Measurements from ENCODE around the gene ERC2.

ERC2 gene

DNA sequence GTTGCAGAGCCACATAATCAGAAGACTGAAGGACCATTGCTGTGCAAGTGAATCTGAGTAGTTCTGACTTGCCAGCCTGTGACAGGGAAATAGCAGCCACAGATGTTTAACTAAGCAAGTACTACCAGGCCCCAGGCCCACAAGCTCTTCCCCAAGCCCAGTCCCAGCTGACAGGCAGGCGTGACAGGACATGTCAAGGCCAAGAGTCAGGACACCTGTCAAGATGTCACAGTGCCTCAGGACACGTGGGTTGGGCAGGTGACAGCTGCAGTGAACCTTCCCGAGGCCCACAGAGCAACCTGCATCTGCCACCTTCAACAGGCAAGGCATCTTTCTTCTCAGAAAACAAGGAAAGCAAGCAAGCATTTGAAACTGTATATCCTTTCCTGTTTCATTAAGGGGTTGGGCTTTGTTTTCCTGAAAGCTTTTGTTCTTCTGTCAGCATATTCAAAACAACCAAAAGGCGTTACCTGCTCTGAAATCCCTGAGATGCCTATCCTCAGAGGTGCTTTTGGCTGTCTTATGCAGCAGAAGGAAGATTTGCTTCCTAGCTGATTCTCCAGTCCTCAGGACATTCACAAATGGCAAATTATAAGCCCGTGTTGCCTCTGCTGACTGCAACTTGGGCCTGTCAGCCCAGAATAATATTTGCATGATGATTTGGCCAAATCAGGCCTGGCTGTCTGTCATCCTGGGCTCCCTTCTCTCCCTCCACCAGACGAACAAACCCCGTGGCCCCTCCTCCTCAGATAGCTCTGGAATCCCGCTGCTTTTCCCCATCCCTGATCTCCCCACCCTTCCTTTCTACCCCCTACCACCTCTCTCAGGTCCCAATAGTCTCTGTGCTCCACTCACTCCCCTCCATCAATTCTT is 809.3 kb downstream of the ERC2 start:
- no peak for DNase-seq

DNA sequence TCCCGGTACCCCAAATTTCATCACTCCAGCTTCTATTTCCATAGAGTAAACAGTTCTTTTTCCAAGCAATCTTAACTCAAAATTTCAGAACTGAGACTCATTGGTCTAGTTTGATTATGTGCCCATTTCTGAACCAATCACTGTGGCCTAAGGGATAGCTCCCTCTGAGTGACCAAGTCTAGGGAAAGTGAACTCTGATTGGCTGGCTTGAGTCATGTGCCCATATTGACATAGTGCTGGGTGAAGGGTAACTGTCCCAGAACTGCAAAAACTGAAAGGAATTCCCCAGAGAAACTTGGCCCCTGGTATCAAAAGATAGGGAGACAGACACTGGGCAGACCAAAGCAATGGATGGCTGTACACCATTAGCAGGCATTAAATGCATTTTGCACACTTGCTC is 810.0 kb downstream of the ERC2 start:
- no peak for DNase-seq

DNA sequence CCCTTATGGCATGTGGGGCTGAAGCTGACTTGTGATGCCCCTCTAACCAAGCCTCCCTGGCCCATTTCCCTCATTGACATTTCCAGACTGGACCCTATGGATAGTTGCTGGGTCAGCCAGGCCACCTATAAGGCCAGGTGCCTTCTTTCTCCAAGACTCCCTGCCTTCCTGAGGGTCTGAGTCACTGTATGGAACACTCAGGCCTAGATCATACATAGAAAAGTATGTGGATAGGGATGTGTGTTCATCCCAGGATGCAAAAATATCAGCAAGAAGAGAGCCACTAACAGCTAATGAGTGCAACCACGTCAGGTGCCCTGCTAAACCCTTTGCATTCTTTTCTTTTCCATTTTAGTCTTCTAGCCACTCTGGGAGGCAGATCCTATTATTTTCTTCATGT is 812.7 kb downstream of the ERC2 start:
- DNase-seq: no peak

DNA sequence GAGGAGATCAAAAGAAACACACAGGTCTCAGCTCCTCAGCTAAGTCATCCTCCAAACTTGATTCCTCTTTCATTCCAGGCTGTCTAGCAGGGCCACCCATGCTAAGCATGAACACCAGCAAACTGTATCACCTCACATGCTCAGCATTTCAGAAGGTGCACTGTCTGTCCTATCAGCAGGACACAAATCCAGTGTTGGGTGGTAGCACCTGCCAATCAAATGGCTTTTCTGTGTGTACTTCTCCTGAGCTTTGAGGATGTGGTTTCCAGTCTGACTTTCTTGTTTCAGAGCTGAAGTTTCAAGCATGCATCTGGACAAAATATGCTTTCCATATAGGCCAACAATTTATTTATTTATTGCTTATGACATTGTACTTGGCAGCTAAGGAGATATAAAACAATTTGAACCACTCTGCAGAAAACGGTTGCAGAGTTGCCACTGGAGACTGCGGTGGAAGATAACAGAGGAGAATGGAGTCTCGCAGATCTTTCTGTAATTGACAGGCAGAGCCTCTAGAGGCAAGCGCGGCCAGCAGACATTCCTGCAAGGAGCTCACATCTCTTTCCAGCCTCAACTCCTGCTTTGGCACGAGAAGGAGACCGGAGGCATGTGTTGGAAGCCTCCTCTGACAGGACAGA is 814.0 kb downstream of the ERC2 start:
- no peak for DNase-seq

DNA sequence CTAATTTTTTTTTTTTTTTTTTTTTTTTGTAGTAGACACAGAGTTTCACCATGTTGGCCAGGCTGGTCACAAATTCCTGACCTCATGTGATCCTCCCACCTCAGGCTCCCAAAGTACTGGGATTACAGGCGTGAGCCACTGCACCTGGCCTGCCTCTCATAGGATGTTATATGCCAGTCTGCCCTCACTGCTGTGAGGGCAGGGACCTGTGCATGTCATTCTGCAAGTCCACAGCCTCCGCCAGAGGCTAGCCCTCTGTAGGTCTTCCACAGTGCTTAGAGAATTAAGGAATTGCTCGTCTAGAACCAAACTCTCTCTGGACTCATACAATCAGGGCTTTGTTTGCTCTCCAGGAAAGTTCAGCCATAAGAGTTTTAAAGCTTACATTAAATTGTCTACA is 817.3 kb downstream of the ERC2 start:
- DNase-seq: no peak

DNA sequence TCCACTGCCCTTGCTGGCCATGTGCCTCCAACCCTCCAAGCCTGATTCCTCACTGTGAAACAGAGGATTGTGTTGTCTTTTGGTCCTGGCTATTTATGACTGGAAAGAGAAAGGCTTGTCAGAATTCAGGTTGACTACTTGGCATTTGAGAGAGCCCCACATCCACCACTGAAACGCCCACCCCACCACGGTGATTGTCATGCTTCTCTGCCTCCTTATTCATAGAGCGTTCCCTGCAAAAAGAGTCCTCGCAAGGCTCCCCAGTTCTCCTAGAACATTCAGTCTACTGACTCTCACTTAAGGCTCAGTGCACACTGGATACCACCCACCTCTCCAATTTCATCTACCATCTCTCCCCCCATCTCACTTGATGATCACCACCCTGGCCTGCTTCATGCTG is 818.3 kb downstream of the ERC2 start:
- peak in 4 of 56 donors; percentile 3 to 31 (median 6) for DNase-seq

DNA sequence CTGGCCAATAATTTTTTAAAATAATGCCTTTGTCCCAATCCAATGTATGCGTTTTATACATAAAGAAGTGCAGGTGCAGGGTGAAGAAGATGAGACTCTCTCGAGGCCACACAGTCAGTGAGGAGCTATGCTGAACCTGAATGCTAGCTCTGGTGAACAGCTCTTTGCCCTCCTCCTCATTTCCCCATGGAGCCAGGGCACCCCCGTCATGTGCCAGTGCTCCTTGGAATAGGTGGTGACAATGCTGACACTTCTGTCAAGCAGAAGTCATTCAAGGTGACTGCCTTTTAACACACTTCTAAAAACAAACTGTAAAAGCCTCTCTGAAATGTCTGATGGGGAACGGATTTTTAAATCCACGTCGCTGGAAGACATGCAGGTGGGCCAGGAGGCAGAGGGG is 818.7 kb downstream of the ERC2 start:
- no peak for DNase-seq

DNA sequence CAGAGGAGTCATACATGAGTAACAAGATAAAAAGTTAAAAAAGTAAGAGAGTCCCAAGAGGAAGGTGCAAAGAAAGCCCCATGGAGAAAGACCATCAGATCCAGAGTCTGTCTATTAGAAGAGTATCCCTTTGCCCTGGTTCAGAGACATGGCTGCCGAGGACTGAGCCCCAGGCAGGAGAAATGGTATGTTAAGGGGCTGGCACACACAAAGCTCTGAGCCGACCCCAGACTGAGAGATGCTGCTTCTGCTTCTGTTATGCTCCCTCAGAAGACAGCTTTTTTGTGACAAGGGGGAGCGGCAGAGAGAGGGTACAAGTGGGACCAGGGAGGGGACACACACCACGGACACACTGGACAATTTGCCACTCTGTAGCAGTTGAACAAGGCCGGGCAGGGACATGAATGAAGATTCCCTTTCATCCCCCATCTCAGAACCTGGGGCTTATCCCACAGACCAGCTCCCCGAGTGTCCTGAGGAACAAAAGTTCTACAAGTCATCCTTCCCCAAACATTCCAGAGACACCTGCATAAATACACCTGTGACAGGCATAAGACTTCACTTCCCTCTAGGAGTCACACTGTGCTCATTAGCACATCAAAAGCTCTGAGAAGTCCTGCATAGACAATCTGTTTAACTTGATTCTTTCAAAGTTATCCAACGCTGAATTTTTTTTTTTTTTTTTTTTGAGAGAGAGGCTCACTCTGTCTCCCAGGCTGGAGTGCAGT is 819.5 kb downstream of the ERC2 start:
- no peak for DNase-seq

DNA sequence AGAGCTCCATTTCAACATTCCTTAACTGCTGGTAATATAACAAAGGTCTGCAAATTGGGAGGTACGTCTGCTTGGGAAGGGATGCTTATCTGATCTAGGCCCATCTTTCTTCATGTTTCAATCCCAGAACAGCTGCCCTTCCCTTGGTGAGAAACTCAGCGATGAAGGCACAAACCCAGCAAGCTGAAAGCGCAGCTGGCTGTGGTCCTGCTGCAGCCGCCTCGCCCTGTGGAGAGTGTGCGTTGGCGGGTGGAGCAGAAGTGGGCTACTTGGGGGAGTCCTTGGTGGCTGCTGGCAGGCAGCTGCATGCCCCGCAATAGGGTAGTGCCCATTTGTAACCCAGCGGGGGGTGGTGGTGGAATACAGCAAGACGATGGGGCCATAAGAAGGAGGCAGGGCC is 820.6 kb downstream of the ERC2 start:
- no peak for DNase-seq

DNA sequence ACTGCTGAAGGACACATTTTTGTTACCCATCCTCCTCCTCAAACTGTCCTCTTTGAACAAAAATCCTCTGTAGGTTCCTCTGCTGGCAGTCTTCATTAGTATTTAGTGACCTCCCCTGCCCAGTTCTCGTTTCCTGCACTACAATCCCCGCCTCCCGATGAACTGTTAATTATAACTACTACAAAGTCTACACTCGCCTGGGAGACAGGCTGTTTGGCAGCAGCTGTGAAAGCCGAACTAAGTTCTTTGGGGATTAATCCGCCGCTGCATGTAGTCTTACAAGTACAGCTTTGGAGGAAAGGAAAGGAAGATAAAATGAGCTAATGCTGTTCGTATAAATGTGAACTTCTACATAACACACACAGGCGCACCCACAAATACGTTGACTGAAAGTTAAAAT is 821.2 kb downstream of the ERC2 start:
- no peak for DNase-seq

DNA sequence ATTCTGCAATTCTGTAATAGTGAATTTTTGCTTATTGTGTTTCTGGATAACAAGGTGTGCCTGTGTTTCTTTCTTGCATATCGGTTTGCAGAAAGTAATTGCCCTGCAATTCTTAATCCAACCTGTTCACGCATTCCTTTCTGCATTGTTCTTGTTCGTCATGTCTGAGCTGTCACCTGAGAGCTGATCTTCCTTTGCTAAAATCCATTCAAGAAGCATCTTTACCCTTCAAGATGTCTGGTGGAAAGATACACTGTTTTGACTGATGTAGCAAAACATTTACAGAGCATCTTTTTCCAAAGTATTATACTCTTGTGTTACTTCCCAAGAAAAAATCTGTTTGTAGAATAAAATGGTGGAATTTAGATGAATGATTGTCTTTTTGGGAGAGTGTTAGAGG is 822.1 kb downstream of the ERC2 start:
- DNase-seq: no peak

DNA sequence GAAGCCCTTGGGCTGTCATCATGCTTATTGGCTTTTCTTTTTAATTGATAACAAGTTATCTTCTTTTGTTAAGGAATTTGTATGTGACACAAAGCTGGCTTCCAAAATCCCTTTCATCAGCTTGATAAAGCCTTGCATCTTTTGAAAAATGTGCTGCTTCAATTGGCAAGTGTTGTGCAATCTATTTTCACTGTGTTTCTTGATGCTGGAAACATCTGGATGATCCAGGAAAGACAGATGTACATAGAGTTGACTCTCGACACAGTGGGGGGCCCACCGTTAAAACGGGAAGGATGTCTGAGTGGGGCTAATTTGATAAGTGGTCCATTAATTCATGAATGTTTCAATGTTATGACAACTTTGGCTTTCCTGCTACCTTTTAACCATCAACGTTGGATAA is 822.8 kb downstream of the ERC2 start:
- DNase-seq: no peak

DNA sequence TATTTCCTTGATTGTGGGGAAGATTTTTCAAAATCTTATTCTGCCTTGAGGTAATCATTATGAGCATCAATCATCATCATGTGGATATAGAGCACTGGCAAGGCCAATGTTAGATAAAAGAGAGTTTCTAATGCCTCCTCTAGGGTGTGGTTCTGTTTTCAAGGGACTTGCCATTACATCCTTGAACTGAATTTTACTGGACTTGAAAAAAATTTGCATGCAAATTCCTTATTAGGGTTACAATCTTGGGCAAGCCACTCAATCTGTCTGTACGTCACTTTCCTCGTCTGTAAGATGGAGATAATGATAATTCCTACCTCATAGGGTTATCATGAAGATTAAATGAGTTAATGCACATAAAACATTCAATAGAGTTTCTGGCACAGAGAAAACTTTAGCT is 825.0 kb downstream of the ERC2 start:
- no peak for DNase-seq

DNA sequence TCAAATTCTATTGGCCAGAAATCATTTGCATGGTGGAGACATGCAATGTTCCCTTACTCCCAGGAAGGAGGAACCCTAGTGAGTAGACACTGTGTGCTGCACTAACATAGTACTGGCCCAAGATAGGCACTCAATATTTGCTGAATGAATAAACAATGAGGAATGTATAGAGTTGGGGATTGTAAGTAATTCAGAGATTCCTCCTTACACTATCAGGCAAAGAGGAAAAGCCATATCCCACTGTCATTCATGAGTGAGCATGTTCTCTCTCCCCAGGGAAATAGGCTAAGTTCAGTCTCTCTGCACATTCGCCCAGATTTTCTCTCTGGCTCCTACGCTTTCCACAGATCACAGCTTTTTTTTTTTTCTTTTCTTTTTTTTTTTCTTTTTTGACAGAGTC is 826.3 kb downstream of the ERC2 start:
- no peak for DNase-seq

DNA sequence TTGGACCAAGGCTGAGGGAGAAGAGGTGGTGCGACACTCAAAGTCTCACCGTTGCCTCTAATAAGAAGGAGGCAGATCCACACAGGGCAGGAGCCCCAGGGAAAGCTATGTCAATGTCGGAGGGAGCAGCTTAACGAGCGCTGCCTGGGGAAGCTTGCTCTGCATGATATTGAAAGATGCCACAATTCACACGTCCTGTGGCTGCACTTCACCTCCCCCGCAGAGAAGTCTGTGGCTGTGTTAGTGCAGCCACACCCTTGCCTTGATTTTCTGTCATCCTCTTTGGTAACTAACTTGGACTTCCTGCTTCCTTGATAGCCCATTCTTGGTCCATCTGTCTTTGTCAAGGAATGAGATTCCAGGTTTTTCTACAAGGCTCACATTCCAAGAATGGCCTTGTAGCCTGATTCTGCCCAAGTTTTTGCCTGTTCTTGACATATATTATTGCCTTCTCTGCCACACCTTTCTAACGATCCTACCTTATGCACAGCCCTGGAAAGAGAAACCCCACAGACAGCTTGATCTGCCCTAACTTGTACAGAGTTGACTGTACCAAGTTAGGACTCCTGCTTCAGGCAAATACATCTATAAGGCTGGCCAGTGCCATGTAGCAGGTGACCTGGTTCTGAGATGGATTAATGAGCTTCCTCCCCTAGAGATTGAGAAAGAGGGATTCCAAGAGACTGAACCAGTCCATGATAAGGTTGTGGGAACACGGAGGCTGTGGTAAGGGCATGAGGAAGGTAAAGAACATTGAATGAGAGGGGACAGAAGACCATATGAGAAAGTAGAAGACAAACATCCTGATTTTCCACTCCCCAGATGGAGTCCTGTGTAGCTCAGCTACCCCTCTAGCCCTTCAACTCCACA is 828.1 kb downstream of the ERC2 start:
- no peak for DNase-seq

DNA sequence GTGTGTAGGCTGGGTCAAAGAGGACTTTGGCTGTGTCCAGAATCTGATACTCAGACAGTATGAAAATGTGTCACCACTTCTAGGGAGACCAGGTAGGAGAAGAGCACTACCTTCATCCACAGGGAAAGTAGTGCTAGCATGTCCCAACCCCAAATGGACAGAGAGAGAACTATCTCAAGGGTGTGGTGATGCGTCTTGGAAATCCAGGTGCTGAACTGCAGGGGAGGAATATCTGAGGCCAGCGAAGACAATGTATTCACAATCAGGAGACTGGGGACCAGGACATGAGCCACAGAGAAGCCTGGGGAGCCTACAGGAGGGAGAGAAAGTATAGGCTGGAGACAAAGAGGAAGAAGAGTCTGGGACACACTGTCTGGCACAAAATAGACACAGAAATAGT is 829.1 kb downstream of the ERC2 start:
- no peak for DNase-seq

DNA sequence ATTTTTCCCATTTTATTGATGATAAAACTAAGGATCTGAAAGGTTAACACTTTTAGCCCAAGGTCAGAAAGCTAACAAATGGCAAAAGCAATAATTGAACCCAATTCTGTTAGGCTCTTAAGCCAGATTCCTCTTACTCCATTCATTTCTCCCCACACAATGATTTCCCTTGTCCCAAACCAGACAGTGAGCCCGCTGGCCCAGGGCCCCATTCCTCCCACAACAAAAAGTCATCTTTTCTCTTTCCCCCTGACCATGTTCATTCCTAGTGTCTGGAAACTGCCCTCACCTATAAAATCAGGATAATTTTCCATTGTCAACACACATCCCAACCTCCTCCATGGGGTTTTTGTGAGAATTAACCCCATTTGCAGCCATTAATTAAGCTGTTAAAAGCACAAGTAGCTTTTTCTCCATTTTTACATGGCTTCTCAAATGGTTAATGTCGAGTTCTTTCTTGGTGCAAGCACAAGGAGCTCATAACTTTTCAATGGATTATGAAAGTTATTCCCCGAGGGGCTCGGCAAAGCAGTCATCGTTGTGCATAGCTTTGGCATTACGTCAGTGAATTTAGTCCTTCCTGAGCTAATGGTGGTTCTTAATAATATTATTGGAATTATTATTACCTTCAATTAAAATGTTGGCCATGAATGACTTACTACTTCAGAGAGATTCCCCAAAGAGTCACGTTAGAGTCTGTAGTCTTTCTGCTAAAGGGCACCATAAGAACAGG is 830.2 kb downstream of the ERC2 start:
- DNase-seq: no peak

DNA sequence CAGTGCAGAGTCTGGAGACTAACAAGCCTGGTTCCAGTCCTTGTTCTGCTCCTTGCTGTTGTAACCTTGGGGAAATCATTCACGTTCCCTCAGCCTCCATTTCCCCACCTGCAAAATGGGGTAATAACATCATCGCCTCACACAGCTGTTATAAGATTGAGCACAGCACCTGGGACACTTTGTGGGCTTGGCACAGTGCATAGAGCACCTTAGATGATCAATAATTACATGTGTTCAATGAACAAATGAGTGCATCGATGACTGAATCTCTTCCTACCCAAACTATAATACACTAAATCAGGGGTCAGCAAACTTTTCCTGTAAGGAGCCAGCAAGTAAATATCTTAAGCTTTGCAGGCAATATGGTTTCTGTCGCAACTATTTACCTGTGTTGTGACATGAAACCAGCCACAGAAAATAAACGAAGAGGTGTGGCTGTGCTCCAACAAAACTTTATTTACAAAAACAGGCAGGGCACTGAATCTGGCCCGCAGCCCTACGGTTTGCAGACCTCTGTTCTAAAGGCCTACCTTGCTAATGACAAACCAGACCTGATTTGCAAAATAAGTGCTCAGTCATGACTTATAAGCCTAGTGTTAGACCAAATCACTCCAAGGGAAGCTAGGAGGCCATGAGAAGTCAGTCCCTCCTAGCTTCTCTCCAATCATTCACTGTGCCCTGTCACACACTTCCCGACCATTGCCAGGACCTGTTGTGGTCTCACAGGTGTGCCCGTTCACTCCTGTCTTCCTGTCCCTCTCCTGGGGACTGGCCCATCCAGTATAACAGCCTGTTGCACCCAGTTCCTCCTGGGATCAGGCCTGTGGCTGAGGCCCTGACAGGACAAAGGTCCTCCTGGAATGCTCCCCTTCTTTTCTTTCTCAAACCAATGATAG is 831.7 kb downstream of the ERC2 start:
- DNase-seq: no peak

DNA sequence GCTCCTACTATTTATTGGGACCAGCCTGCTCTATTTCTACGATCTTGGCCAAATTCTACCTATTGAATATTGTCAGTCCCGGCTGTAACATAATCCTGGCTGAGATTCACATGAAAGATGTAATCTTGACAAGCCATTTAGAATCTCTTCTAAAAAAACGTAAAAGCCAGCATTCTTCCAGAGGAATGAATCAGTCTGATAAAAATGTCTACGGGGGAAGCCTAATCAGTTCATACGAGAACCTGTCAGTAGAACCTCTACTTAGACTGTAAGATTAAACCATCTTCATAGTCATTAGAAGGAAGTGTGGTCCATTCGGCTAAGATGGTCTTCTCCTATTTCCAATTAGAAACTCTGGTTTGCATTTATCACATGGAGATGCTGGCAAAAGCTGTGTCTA is 833.9 kb downstream of the ERC2 start:
- DNase-seq: no peak

DNA sequence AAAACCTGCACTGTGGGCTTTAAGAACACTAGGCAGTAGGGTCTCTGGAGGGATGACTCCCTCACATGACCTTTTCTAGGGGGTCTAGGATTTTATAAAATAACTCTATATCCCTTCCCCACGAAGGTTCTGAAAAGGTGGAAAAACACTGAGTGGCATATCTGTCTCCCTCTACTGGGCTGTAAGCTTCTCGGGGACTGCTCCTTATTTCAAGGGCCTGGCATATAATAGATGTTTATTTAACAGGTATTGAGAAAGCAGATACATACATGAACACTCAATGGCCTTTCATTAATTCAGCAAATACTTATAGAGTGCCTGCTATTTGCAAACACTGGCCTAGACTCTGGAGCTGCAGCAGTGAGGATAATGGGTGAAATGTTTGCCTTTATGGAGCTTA is 834.9 kb downstream of the ERC2 start:
- DNase-seq: no peak
